Mucosa of rectum (tissue), 2 donors: ENCODE results near the gene CGB1.

Source experiments
- H3K27ac ChIP-seq, 2 donors: one replicate each; pipeline ENCODE4 v1.7.0; 2013; ENCODE audit warnings: inconsistent platforms in 2 of 2, low read depth in 2 of 2, low read length in 2 of 2
- H3K27me3 ChIP-seq, 2 donors: one replicate each; pipeline ENCODE4 v1.7.0; 2013; ENCODE audit warnings: low read length in 2 of 2; ENCODE audit not compliant: control insufficient read depth in 2 of 2, insufficient read depth in 2 of 2
- H3K36me3 ChIP-seq, 2 donors: one replicate each; pipeline ENCODE4 v1.7.0; 2013; ENCODE audit warnings: low read length in 2 of 2; ENCODE audit not compliant: control insufficient read depth in 2 of 2, insufficient read depth in 2 of 2
- H3K4me1 ChIP-seq, 2 donors: one replicate each; pipeline ENCODE4 v1.7.0; 2013; ENCODE audit warnings: low read length in 2 of 2, mild to moderate bottlenecking in 1 of 2; ENCODE audit not compliant: control insufficient read depth in 2 of 2, insufficient read depth in 2 of 2
- H3K4me3 ChIP-seq, 2 donors: one replicate each; pipeline ENCODE4 v1.7.0; 2013; ENCODE audit warnings: low read length in 2 of 2
- H3K9ac ChIP-seq, 2 donors: one replicate each; pipeline ENCODE4 v1.7.0; 2013; ENCODE audit warnings: low read length in 2 of 2, low read depth in 1 of 2, mild to moderate bottlenecking in 1 of 2
- H3K9me3 ChIP-seq, 2 donors: one replicate each; pipeline ENCODE4 v1.7.0; 2013; ENCODE audit warnings: low read length in 2 of 2; ENCODE audit not compliant: control insufficient read depth in 2 of 2
- donor health status: healthy.
- donor health status: Normal muscosa, but diverticular disease.

CGB1 gene

GRCh38 chr19:48999481-49000325, 37.0 kb downstream of the CGB1 start:
- Histone ChIP-seq H3K4me1 (no peaks in the 10 kb centered on the region), H3K9me3 (no peaks in the 10 kb centered on the region), H3K4me3 (no peak overlapping the region), H3K27ac (no peak overlapping the region), H3K36me3 (peaks cover 8 to 19% of the 10 kb centered on the region in 2 donors), H3K9ac (no peak overlapping the region), H3K27me3 (no peaks in the 10 kb centered on the region)

- Histone ChIP-seq H3K36me3 (peaks cover 0 to 5% of the 10 kb centered on the region in 2 donors), H3K9ac (no peak overlapping the region), H3K4me1 (peaks cover 4 to 6% of the 10 kb centered on the region in 2 donors), H3K9me3 (no peaks in the 10 kb centered on the region), H3K27me3 (no peaks in the 10 kb centered on the region), H3K27ac (no peak overlapping the region), H3K4me3 (no peak overlapping the region)
These were observed 38.7 kb downstream of the CGB1 start for GRCh38 chr19:48997972-48998371.

- H3K27ac ChIP-seq: peak overlapping the region; percentile 98
- peak overlapping the region; percentile 89 to 99 for H3K4me3 ChIP-seq
- H3K9ac ChIP-seq: peak overlapping the region; percentile 84 to 95
- peaks cover 0 to 6% of the 10 kb centered on the region in 2 donors for H3K36me3 ChIP-seq
- H3K4me1 ChIP-seq: peaks cover 16% of the 10 kb centered on the region in 2 donors
- H3K27me3 ChIP-seq: no peaks in the 10 kb centered on the region
- no peaks in the 10 kb centered on the region for H3K9me3 ChIP-seq
These were observed 42.7 kb downstream of the CGB1 start for GRCh38 chr19:48994035-48994386.

- H3K36me3 ChIP-seq: peaks cover 0 to 11% of the 10 kb centered on the region in 2 donors
- H3K4me3 ChIP-seq: peak within 1 kb of the TSS; percentile 89 to 99
- H3K4me1 ChIP-seq: peaks cover 16% of the 10 kb centered on the region in 2 donors
- no peaks in the 10 kb centered on the region for H3K27me3 ChIP-seq
- H3K9me3 ChIP-seq: no peaks in the 10 kb centered on the region
- H3K27ac ChIP-seq: peak within 1 kb of the TSS; percentile 98
- peak within 1 kb of the TSS; percentile 87 to 95 for H3K9ac ChIP-seq
These were observed 43.3 kb downstream of the CGB1 start, which contains the start of the genes GYS1 and RUVBL2 for GRCh38 chr19:48993175-48994034. GYS1 (minus strand) TSS chr19:48993309; CDS start chr19:48993112, 197 bp downstream. RUVBL2 (plus strand) TSS chr19:48993887; CDS start chr19:48993912, 25 bp downstream.

- Histone ChIP-seq H3K36me3 (peaks cover 0 to 16% of the 10 kb centered on the region in 2 donors), H3K9me3 (no peaks in the 10 kb centered on the region), H3K9ac (peak overlapping the region; percentile 87 to 95), H3K27me3 (no peaks in the 10 kb centered on the region), H3K27ac (peak overlapping the region; percentile 98), H3K4me3 (peak overlapping the region; percentile 88 to 99), H3K4me1 (peaks cover 16% of the 10 kb centered on the region in 2 donors)
These were observed 44.0 kb downstream of the CGB1 start for GRCh38 chr19:48992581-48993174.

GRCh38 chr19:48991873-48992580, 44.7 kb downstream of the CGB1 start:
- Histone ChIP-seq H3K4me3 (peak overlapping the region; percentile 88 to 99), H3K4me1 (peaks cover 16% of the 10 kb centered on the region in 2 donors), H3K27me3 (no peaks in the 10 kb centered on the region), H3K9me3 (no peaks in the 10 kb centered on the region), H3K27ac (peak overlapping the region; percentile 98), H3K36me3 (peaks cover 0 to 19% of the 10 kb centered on the region in 2 donors), H3K9ac (peak overlapping the region; percentile 87 to 95)

GRCh38 chr19:48991011-48991609, 45.6 kb downstream of the CGB1 start:
- Histone ChIP-seq H3K36me3 (peaks cover under 1 to 24% of the 10 kb centered on the region in 2 donors), H3K9ac (peak overlapping the region in 1 of 2 donors; percentile 87)

GRCh38 chr19:48990400-48990799, 46.3 kb downstream of the CGB1 start:
- H3K27me3 ChIP-seq: no peaks in the 10 kb centered on the region
- H3K27ac ChIP-seq: no peak overlapping the region
- peaks cover 16% of the 10 kb centered on the region in 2 donors for H3K4me1 ChIP-seq
- no peak overlapping the region for H3K9ac ChIP-seq
- H3K4me3 ChIP-seq: no peak overlapping the region
- H3K36me3 ChIP-seq: peaks cover 8 to 29% of the 10 kb centered on the region in 2 donors
- no peaks in the 10 kb centered on the region for H3K9me3 ChIP-seq

More at GRCh38 chr19:48991011-48991609, 45.6 kb downstream of the CGB1 start:
- Histone ChIP-seq H3K9me3 (no peaks in the 10 kb centered on the region), H3K4me3 (no peak overlapping the region), H3K27me3 (no peaks in the 10 kb centered on the region), H3K27ac (no peak overlapping the region), H3K4me1 (peaks cover 16% of the 10 kb centered on the region in 2 donors)

GRCh38 chr19:48989701-48990291, 46.9 kb downstream of the CGB1 start:
- Histone ChIP-seq H3K27ac (no peak overlapping the region), H3K36me3 (peaks cover 13 to 35% of the 10 kb centered on the region in 2 donors), H3K9me3 (no peaks in the 10 kb centered on the region), H3K9ac (no peak overlapping the region), H3K4me3 (no peak overlapping the region), H3K4me1 (peaks cover 16% of the 10 kb centered on the region in 2 donors), H3K27me3 (no peaks in the 10 kb centered on the region)
